C4-2B (cell line): ENCODE data around the gene PDK1.
"Not testable (repeated sequence)": the region's sequence is repeated elsewhere in the genome, so short reads cannot be mapped to it uniquely, and the experiment has no call there.

Source experiments
- H3K27ac ChIP-seq: fragments of 450-650 bp; 2 replicates; pipeline ENCODE4 v1.5.1; 2017
- ZFX ChIP-seq: fragments of 450-650 bp; IDR thresholded peaks from 2 replicates; pipeline ENCODE4 v1.6.1; 2017
- TF ChIP-seq, protein P1 (sequence below): fragments of 450-650 bp; conservative IDR thresholded peaks from 2 replicates; pipeline ENCODE4 v1.5.1; 2017; ENCODE audit warnings: mild to moderate bottlenecking

PDK1 gene

GRCh38 chr2:172540421-172540820 lies 15.5 kb upstream of the PDK1 start:
- no peak overlapping the region for H3K27ac ChIP-seq
- TF ChIP-seq ZFX = no peak
- TF ChIP-seq, protein P1, sequence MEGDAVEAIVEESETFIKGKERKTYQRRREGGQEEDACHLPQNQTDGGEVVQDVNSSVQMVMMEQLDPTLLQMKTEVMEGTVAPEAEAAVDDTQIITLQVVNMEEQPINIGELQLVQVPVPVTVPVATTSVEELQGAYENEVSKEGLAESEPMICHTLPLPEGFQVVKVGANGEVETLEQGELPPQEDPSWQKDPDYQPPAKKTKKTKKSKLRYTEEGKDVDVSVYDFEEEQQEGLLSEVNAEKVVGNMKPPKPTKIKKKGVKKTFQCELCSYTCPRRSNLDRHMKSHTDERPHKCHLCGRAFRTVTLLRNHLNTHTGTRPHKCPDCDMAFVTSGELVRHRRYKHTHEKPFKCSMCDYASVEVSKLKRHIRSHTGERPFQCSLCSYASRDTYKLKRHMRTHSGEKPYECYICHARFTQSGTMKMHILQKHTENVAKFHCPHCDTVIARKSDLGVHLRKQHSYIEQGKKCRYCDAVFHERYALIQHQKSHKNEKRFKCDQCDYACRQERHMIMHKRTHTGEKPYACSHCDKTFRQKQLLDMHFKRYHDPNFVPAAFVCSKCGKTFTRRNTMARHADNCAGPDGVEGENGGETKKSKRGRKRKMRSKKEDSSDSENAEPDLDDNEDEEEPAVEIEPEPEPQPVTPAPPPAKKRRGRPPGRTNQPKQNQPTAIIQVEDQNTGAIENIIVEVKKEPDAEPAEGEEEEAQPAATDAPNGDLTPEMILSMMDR = no peak

DNA sequence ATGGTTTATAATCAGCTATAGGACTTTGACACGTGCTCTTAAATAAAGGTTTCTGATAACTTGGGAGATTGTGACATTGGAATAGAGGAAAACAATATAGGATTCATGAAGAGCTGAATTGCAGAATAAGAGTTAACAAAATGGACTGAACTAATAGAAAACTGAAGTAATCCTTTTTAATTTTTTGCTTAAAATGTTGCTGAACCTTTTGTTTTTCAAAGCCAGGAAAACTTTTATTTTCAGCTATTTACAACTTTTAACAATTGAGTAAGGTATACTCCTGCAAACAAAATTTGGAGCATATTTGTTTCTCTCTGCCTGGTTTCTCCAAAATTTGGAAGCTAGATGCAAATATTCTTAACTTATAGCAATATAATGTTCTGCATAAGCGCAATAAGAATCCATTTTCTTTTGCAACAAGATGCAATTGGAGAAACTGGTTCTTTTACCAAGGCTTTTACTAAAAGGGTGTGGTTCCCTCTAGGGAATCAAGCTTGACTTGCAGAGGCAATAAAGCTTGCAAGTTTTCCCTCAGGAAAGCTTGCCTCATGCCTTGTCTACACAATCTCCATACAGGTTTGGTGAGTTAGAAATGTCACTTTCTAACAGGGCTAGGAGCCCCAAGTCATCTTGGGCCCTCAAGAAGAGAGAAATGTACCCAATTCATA lies 10.3 kb upstream of the PDK1 start:
- TF ChIP-seq, protein P1 = no peak
- no peak for TF ChIP-seq ZFX
- H3K27ac ChIP-seq = no peak overlapping the region

GRCh38 chr2:172549131-172549530 lies 6.8 kb upstream of the PDK1 start:
- H3K27ac ChIP-seq = no peak overlapping the region
- TF ChIP-seq, protein P1 = no peak
- no peak for TF ChIP-seq ZFX

- not testable (repeated sequence) for H3K27ac ChIP-seq
Observed at GRCh38 chr2:172549802-172550201, 6.1 kb upstream of the PDK1 start.

DNA sequence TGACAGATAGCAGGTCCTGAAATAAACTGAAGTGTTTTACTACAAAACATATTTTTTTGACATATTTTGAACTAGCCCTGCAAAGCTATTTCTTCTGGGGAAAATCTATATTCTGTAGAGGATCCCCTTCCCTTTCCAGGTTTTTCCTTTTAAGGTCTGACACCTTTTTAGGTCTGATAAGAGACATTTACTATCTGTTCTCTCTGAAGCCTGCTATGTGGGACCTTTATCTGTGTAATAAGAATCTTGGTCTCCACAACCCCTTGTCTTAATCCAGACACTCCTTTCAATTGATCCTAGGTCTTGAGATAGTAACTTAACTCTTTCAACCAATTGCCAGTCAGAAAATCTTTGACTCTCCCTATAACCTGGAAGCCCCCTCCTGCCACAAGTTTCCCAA lies 5.5 kb upstream of the PDK1 start:
- H3K27ac ChIP-seq = no peak overlapping the region
- TF ChIP-seq ZFX = no peak
- TF ChIP-seq, protein P1 = no peak

GRCh38 chr2:172551271-172551670 lies 4.6 kb upstream of the PDK1 start:
- no peak overlapping the region for H3K27ac ChIP-seq
- TF ChIP-seq, protein P1 = no peak
- TF ChIP-seq ZFX = no peak

DNA sequence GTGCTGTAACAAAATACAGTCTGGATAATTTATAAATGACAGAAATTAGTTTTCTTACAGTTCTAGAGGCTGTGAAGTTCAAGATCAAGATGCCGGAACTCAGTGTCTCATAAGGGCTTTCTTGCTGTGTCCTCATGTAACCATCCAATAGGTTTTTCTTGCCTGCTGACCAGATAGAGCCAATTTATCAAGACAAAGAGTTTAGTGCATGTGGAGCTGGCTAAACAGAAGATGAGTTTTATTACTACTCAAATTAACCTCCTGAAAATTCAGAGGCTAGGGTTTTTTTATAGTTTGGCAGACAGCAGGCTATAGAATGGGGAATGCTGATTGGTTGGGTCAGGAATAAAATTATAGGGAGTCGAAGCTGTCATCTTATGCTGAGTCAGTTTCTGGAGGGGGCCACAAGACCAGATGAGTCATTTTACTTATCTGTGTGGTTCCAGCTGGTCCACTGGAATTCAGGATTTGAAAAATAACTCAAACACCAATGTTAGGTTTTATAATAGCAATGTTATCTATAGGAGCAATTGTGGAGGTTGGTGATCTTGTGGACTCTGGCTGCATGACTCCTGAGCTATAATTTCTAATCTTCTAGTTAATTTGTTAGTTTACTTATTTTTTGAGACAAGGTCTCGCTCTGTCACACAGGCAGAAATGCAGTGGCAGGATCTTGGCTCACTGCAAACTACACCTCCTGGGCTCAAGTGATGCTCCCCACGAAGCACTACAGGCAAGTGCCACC lies 3.2 kb upstream of the PDK1 start:
- no peak for TF ChIP-seq ZFX
- TF ChIP-seq, protein P1 = no peak
- no peak overlapping the region for H3K27ac ChIP-seq
